ENCODE results near the gene LMF1.
"Not testable (repeated sequence)": the region's sequence is repeated elsewhere in the genome, so short reads cannot be mapped to it uniquely, and the experiment has no call there.

LMF1 gene

DNA sequence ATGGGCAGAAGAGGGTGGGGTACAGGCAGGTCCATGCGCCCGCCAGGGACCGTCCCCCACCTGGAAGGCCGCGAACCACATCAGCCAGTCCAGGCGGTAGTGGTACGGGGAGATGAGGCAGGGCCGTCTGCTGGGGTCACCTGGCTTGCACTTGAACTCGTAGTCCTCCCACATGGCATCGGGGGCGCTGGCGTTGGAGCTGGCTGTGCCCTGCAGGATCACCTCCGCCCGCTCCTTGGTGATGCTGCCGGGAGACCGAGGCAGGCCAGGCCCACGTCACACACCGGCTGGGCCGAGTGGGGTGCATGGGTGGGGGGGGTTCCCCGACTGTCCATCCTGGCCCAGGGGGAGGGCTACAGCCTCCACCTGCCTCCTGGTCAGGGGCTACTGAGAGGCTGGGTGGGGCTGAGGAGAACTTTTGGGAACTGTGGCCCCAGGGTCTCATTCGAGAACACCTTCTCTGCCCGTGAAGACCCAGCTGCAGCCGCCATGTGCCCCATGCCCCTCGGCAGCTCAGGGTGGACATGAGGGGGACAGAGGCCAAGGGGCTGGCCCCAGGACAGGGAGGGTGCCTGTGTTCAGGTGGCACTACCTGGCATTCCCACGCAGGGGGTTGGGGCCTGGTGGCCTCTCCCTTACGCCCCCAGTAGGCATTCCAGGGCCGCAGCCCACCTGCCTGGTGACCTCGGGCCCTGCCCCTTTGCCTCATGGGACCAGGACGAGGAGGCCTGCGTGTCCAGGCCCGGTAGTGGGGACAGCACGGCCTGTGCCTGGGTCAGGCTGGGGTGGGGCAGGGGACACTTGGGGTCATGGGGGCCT, 100.8 kb downstream of the LMF1 start:
- DNase-seq (ENCODE audit: low read depth, low spot score), result no peak

DNA sequence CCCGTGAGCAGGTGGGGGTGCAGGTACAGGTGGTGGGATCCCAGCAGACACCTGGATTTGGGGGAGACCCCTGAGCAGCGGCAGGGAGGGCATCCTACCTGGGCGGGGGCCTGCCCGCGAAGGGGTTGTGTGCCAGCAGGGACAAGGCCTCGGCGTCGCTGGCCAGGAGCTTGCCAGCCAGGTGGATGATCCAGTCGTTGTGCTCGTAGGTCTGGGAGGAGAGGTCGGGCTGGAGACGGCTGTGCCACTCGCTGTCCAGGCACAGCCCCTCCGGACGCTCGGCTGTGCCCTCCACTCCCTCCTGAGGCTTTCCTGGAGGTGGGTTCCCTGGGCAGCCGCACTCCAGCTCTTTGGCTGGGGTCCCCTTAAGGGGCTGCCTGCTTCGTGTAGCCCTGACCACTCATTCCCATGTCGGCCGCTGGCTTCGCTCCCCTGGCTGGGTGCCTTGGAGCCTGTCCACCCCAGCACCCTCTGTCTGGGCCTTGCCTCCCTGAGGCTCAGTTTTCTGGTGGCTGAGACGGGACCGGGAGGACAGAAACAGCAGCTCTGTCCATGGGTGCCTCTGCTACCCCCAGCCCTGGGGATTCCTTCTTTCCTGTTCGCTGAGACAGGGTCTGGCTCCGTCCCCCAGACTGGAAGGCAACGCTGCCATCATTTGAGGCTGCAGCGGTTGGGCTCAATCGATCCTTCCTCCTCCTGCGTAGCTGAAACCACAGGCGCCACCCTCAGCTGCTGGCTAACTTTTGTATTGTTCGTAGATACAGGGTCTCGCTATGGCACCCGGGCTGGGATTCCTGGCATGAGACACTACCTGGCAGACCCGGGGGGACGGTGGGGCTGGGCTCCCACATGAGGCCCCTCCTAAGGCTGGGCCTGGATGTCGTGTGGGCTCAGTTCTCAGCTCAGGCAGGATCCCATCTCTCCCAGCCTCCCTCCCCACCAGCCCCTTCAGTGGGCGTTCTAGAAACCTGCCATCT, 101.7 kb downstream of the LMF1 start:
- DNase-seq (ENCODE audit: low read depth, low spot score), result no peak

- no peak for DNase-seq (ENCODE audit: low read depth, low spot score)
These were observed 102.4 kb downstream of the LMF1 start for GRCh38 chr16:868386-868755.

DNA sequence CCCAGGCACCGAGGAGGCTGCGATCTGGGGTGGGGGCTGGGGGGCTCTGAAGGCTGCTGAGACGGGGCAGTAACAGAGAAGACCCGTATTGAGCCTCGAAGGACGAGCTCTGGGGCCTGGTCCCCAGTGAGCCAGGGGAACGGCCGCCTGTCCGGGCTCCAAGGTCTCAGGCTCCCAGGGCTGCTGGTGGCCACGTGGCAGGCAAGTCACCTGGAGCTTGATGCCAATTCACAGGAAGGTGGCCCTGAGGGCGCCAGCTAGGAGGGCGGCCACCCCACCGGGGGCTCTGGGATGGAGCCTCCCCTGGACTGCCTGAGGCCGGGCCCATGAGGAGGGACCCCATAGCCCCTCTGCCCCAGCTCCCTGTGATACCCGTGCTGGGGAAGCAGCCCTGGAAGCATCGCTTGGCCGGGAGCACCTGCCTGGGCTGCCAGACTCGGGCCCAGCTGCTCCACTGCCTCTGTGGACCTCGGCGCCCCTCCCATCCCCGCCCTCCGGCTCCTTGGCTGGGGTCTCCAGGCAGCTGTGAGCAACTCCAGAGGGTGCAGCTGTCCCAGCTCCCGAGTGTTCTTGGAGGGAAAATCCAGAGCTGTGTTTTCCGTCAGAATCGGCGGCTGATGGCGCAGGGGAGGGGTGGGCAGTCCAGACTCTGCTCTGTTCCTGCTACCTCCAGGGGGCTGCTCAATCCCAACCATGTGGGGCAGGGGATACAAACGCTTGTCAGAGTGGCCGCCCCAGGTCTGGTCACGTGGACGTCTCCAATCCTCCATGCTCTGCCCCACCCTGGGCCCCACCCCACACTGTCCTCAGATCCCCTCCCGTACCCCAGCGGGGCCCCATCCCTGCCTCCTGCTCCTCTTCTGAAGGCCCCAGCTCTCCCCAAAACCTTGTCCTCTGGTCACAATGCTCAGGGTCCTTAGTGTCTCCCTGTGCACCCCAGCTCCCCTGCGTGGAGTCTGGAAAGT, 103.1 kb downstream of the LMF1 start:
- no peak for DNase-seq (ENCODE audit: low read depth, low spot score)

DNA sequence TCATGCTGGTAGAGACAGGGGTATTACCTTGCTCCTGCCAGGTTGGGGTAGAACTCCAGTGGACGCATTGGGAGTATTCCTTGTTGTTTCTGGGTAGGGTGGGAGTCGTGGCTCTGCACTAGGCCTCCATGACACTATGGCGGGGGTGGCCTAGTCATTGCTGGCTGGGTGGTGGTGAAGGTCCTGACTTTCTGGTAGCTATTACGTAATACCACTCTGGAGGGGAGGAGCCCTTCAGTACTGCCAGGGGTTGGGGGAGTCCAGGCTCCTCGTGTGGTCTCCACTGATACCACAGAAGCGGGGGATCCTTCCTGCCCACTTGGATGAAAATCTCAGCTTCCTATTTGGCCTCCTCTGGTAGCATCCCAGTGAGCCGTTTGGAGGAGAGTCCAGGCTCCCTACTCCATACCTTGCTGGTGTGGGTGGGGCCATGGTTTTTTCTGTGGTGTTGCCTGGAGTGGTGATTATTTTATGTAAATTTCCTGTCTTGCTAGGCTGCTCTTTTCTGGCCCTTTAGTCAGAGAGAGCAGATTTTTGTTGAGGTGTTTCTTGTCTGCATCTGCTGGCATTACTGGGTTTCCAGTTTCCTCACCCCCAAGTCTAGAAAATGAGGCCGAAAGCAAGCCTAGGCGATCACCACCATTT, 104.4 kb downstream of the LMF1 start:
- no peak for DNase-seq (ENCODE audit: low read depth, low spot score)

DNA sequence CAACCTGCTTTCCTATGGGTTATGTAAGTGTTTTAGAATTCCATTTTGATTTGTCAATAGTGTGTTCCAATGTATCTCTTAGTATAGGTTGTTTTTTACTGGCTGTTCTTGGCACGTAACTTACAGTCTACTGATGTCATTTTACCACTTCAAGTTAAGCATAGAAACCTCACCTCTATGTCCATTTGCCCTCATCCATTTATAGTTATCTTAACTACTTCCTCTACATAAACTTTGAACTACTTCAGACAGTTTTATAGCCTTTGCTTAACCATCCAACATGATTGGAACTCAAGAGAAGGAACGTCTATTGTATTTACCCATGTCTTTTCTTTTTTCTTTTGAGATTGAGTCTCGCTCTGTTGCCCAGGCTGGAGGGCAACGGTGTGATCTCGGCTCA, 105.8 kb downstream of the LMF1 start:
- DNase-seq (ENCODE audit: low read depth, low spot score), result no peak

GRCh38 chr16:861446-861845, 109.3 kb downstream of the LMF1 start:
- no peak for DNase-seq (ENCODE audit: low read depth, low spot score)

DNA sequence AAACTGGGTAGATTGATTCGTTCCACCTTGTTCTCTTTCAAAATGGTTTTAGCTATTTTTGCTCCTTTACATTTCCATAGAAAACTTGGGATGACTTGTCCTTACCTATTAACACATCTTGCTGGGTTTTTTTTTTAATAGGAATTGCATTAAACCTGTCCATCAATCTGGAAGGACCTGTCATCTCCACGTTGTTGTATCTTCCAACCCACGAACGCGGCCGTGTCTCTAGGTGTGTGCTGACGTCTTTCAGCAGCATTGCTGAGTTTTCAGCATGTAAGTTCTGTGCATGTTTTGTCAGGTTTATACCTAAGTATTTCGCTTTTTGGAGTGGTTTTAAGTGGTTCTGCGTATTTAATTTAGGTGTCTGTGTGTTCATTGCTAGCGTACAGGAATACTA, 109.9 kb downstream of the LMF1 start:
- DNase-seq (ENCODE audit: low read depth, low spot score), result no peak

- not testable (repeated sequence) for DNase-seq (ENCODE audit: low read depth, low spot score)
These were observed 111.8 kb downstream of the LMF1 start for GRCh38 chr16:858971-859370.

DNA sequence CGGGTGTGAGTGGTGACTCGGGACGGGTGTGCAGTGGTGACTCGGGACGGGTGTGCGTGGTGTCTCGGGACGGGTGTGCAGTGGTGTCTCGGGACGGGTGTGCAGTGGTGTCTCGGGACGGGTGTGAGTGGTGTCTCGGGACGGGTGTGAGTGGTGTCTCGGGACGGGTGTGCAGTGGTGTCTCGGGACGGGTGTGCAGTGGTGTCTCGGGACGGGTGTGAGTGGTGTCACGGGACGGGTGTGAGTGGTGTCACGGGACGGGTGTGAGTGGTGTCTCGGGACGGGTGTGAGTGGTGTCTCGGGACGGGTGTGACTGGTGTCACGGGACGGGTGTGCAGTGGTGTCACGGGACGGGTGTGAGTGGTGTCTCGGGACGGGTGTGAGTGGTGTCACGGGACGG, 112.3 kb downstream of the LMF1 start:
- not testable (repeated sequence) for DNase-seq (ENCODE audit: low read depth, low spot score)

GRCh38 chr16:856811-857210, 114.0 kb downstream of the LMF1 start:
- DNase-seq (ENCODE audit: low read depth, low spot score), result no peak

DNA sequence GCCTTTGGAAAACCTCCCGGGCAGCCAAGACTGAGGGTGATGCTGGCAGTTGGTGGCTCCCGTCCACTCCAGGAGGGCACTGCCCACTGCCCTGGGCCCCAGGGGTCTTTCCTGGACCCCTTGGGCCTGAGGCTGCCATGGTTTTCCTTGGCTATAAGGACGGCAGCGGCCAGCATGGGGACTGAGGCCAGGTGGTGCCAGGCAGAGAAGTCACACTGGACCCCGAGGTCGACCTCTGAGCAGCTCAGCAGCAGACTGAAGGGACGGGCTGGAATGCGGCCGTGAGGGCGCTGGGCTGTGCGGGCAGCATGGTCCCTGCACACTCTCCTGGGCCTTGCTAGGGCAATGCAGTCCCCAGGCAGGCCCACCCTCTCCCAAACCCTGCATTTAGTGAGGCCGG, 114.7 kb downstream of the LMF1 start:
- no peak for DNase-seq (ENCODE audit: low read depth, low spot score)

DNA sequence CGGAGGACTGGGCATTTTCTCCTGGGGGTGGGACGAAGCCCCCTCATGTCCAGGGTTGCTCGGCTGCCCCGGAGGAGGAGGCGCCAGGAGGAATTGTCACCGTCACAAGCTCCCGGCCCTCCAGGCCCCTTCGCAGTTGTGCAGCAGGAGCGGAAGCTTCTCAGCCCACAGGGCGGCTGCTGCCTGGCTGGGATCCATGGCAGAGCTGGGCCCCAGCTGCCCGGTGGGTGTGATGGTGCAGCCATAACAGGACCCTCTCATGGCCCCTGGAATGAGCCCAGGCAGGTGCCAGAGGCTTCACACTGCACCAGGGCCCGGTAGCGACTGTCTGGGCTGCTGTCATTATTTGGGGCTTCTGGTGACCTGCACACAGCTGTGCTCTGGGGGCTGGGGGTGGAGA, 115.3 kb downstream of the LMF1 start:
- no peak for DNase-seq (ENCODE audit: low read depth, low spot score)

DNA sequence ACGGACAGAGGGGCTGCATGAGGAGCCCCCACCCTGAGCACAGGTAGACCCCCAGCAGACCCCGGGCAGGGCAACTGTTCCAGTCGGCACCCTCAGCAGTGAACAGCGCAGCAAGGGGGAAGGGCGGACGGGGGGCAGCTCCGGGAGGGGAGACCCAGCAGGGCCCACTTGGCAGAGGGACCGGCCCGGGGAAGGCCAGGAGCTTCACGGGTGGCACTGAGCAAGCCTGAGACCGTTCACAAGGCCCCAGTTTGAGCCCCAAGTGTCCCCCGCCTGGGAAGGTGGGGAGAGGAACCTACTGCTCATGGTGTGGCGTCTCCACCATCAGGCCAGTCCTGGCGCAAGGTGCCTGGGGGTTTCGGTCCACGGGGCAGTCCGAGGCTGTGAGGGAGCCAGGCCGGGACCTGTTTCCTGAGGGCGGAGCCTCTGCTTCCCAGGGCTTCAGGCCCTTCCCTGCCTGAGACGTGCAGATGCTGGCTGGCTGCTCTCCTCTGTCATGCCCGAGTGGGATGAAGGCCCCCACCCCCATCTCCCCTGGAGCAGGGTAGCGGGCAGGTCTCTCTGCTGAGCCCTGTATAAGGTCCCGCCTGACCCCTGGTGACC, 115.9 kb downstream of the LMF1 start:
- DNase-seq (ENCODE audit: low read depth, low spot score), result no peak

- DNase-seq (ENCODE audit: low read depth, low spot score), result no peak
These were observed 116.6 kb downstream of the LMF1 start for GRCh38 chr16:853981-854807.

DNA sequence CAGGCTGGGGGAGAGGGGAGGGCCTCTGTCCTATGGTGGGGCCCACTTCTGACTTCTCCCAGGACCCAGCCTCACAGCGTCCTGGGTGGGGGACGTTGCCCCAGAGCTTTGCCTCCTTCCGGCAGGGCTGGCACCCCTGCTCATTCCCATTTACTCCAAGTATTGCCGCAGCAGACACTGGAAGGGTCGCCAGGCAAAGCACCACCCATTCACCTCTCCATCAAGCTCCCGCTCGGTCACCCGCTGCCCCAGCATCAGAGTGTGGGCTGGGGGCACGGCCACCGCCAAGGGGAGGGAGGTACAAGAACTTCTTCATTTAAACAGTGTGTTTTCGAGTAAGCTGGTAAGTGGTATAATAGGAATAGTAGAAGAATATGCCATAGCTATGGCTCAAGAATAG, 117.5 kb downstream of the LMF1 start:
- no peak for DNase-seq (ENCODE audit: low read depth, low spot score)

GRCh38 chr16:852451-853185, 118.2 kb downstream of the LMF1 start:
- no peak for DNase-seq (ENCODE audit: low read depth, low spot score)

DNA sequence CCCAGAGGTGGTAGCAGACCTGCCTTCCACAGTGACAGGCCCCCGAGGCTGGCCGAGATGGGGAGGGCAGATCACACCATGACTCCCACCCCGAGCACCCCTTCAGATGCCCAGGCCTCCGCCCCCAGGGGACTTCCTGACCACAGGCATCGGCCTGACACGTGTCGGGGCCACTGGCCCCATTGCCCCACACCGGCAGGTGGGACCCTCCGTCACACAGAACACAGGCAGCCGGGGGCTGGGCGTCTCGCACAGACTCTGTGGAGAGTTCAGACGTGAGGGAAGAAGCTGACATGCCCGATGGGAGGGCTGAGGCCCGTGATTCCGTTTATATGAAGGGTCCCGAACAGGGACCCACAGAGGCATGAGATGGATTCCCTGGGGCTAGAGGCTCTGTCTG, 118.9 kb downstream of the LMF1 start:
- no peak for DNase-seq (ENCODE audit: low read depth, low spot score)

GRCh38 chr16:851209-851810, 119.5 kb downstream of the LMF1 start:
- DNase-seq (ENCODE audit: low read depth, low spot score), result no peak

All from activated CD4-positive, CD25-positive, alpha-beta regulatory T cell treated with anti-CD3 and anti-CD28 coated beads, Interleukin-2, amount 50 U/mL, for 16 hours (primary cell).